ENCODE results near the gene SIRT6. TPM values are rescaled to one million over a fixed set of nuclear protein-coding genes. Genes with fewer than 3 reads are reported as not detected.

The SIRT6 gene
- total and polyA plus RNA-seq, 9 of the 15 experiments (the other 6 are each of a cell fraction or from before 2014, with no cell fraction given) = 1.4 to 41.1 (median 10.2) TPM

GRCh38 chr19:4139614-4140236, 42.6 kb downstream of the SIRT6 start:
- Histone ChIP-seq H3K4me2 (ENCODE audit: insufficient read depth, low read length) (no peak overlapping the region; the same call in 1 of the 2 replicates), H3K9me1 (ENCODE audit: control insufficient read depth, insufficient read depth, low read length) (no peaks in the 10 kb centered on the region), H3K27me3 (ENCODE audit: control insufficient read depth in 2 of 2, insufficient read depth in 2 of 2, low read length in 2 of 2) (no peaks in the 10 kb centered on the region; a peak in 1 of 5 replicates), H3K36me3 (ENCODE audit: control insufficient read depth, insufficient read depth, low read length) (no peaks in the 10 kb centered on the region), H3K79me2 (ENCODE audit: control insufficient read depth, insufficient read depth, low read length) (no peaks in the 10 kb centered on the region), H3K4me3 (no peak overlapping the region), H4K20me1 (replicated peaks; ENCODE audit: control insufficient read depth, insufficient read depth, low read length) (no peaks in the 10 kb centered on the region), H2AFZ (ENCODE audit: low read depth, low read length) (peak overlapping the region; percentile 30; the same call in 1 of the 2 replicates), H3K4me1 (replicated peaks in 1 of 2; ENCODE audit: control insufficient read depth in 2 of 2, insufficient read depth in 2 of 2, low read length in 2 of 2) (peaks cover 0 to 12% of the 10 kb centered on the region in 2 experiments; a peak in 2 of 5 replicates), H3K9ac (ENCODE audit: insufficient read depth in 1 of 2, low read depth in 2 of 2, low read length in 2 of 2) (no peak overlapping the region), H3K9me3 (replicated peaks; ENCODE audit: control insufficient read depth, insufficient read depth, low read depth, low read length) (no peaks in the 10 kb centered on the region), H3K27ac (ENCODE audit: extremely low read depth, low read depth, low read length) (no peak overlapping the region)
- DNase-seq (ENCODE audit: extremely low read depth in 1 of 4, low spot score in 3 of 4) = peak; percentile 82 to 86 (median 84)
- CTCF ChIA-PET (ENCODE audit: low intra/inter-chr PET ratio) = interaction anchor here (0.7 to 1.2 kb wide), 3 partner anchors 25 to 152 kb away, joined by 4 read pairs; no protein-coding TSS in a partner anchor
- POLR2A ChIA-PET = interaction anchor here (0.5 to 2.0 kb wide), 5 partner anchors 14 to 620 kb away, joined by 3 to 9 read pairs (median 5); partner anchors contain the start of genes CREB3L3 and EEF2
- intact Hi-C loops (cut with micrococcal nuclease) = loop anchor here (1.0 to 5.0 kb wide), 3 partner anchors 47 to 152 kb away; partner anchors contain the start of gene EEF2
- ATAC-seq = peak; percentile 98
- in situ Hi-C loops (cut with MboI) = no loop called here
- peak; percentile 85 for FAIRE-seq
- 25% methylated on average over 14 of the region's 14 CpGs for WGBS (ENCODE audit: insufficient coverage, low coverage, missing lambda C conversion rate)
- no TSS peak for BruUV-seq (replicated peaks)
- TF ChIP-seq NRF1 (conservative IDR thresholded peaks at IDR 0.05 in 1 of 2, IDR thresholded peaks at IDR 0.05 in 1 of 2) = peak in 1 of 2 experiments; percentile 25; a peak in 2 of 4 replicates
- no peak for TF ChIP-seq ZBTB34 (CRISPR knock-in tag; IDR thresholded peaks at IDR 0.05)
- TF ChIP-seq VEZF1 (CRISPR knock-in tag; IDR thresholded peaks at IDR 0.05) = peak; percentile 35; the same call in 1 of the 2 replicates
- no peak for TF ChIP-seq E2F8 (IDR thresholded peaks at IDR 0.05; ENCODE audit: low read depth, partially characterized antibody)
- TF ChIP-seq HNRNPK (IDR thresholded peaks at IDR 0.05; ENCODE audit: low read depth, low read length, poor library complexity, severe bottlenecking) = no peak
- TF ChIP-seq ADNP (tag; IDR thresholded peaks at IDR 0.05) = peak; percentile 61; the same call in 1 of the 2 replicates
- peak; percentile 91 for TF ChIP-seq ZFP36 (IDR thresholded peaks at IDR 0.05; ENCODE audit: low read depth, low read length, partially characterized antibody)
- TF ChIP-seq ZBTB33 (CRISPR knock-in tag; IDR thresholded peaks at IDR 0.05) = 0 out of 2 replicates have a peak, but pooled peaks have one; percentile 28
- TF ChIP-seq CCAR2 (IDR thresholded peaks at IDR 0.05; ENCODE audit: low read depth, low read length) = no peak

Measured in K562 (cell line).